Measurements from ENCODE around the gene FGF14. TPM values are rescaled to one million over a fixed set of nuclear protein-coding genes. Genes with fewer than 3 reads are reported as not detected.

The FGF14 gene
- total and polyA plus RNA-seq, 2 experiments from 2014 or later, result 0.03 TPM; not detected in 1

- no peaks in the 10 kb centered on the region for H3K36me3 Mint-ChIP-seq (ENCODE audit: low read depth)
- H2AFZ ChIP-seq, result no peak overlapping the region
- no peak for ATAC-seq
- no peaks in the 10 kb centered on the region for H3K9me3 Mint-ChIP-seq
- H3K27ac ChIP-seq (ENCODE audit: low read depth), result no peak overlapping the region
- H3K4me2 ChIP-seq, result no peak overlapping the region
- H3K4me1 ChIP-seq (ENCODE audit: insufficient read depth), result no peaks in the 10 kb centered on the region
- H3K27me3 Mint-ChIP-seq (ENCODE audit: insufficient read depth, low read depth, poor library complexity), result no peaks in the 10 kb centered on the region
- H3F3A ChIP-seq (replicated peaks; ENCODE audit: low read depth), result no peaks in the 10 kb centered on the region
- H3K4me3 Mint-ChIP-seq, result no peak overlapping the region
- no peaks in the 10 kb centered on the region for H3K9me2 ChIP-seq (ENCODE audit: insufficient read depth)
- H3K4me3 ChIP-seq, result no peak overlapping the region
- no peaks in the 10 kb centered on the region for H4K20me1 ChIP-seq (replicated peaks; ENCODE audit: insufficient read depth)
- DNase-seq (ENCODE audit: low spot score), result no peak
- no peaks in the 10 kb centered on the region for H3K36me3 ChIP-seq (ENCODE audit: insufficient read depth)
- H3K4me1 Mint-ChIP-seq, result no peaks in the 10 kb centered on the region
- no peaks in the 10 kb centered on the region for H3K27me3 ChIP-seq (ENCODE audit: insufficient read depth)
- no peak overlapping the region for H3K27ac Mint-ChIP-seq
- TF ChIP-seq ZNF462 (CRISPR knock-in tag; IDR thresholded peaks at IDR 0.05) (no peak), EZH2 (IDR thresholded peaks at IDR 0.05; ENCODE audit: low read depth, unreplicated experiment) (no peak), JUNB (IDR thresholded peaks at IDR 0.05; ENCODE audit: unreplicated experiment) (no peak), ETS1 (IDR thresholded peaks at IDR 0.05) (no peak), STAT1 (IDR thresholded peaks at IDR 0.05; ENCODE audit: unreplicated experiment) (no peak), ZNF331 (CRISPR knock-in tag; IDR thresholded peaks at IDR 0.05; ENCODE audit: low read depth) (no peak), CTCF (conservative IDR thresholded peaks at IDR 0.05; ENCODE audit: low read depth in 2 of 2) (no peak), CREB1 (CRISPR knock-in tag; IDR thresholded peaks at IDR 0.05; ENCODE audit: low read depth) (no peak), EZH2phosphoT487 (IDR thresholded peaks at IDR 0.05; ENCODE audit: unreplicated experiment) (no peak), ZNF114 (CRISPR knock-in tag; IDR thresholded peaks at IDR 0.05) (no peak), REST (IDR thresholded peaks at IDR 0.05; ENCODE audit: unreplicated experiment) (no peak), POLR2AphosphoS5 (IDR thresholded peaks at IDR 0.05; ENCODE audit: low read depth) (no peak)
- no peaks in the 10 kb centered on the region for H3K79me2 ChIP-seq (replicated peaks; ENCODE audit: insufficient read depth)
Measured at GRCh38 chr13:101714195-101714594, 687.7 kb downstream of the FGF14 start.

All from GM23338 (cell line).